Measurements from ENCODE around the gene HNF4A. TPM values are rescaled to one million over a fixed set of nuclear protein-coding genes. Genes with fewer than 3 reads are reported as not detected.

The HNF4A gene
- total and polyA plus RNA-seq, 2 of the 13 experiments (the other 11 are each of a cell fraction or from before 2014, with no cell fraction given), result 80.9 to 169 TPM

- TF ChIP-seq ZFP36 (IDR thresholded peaks at IDR 0.05; ENCODE audit: borderline replicate concordance, low read depth, low read length, partially characterized antibody), result peak; percentile 43
- TF ChIP-seq ZSCAN25 (CRISPR knock-in tag; IDR thresholded peaks at IDR 0.05), result peak; percentile 43; the same call in 1 of the 2 replicates
- no peak for TF ChIP-seq SOX6 (IDR thresholded peaks at IDR 0.05)
- 0 out of 2 replicates have a peak, but pooled peaks have one; percentile 18 for TF ChIP-seq SOX6 (CRISPR knock-in tag; IDR thresholded peaks at IDR 0.05)
- TF ChIP-seq HIVEP1 (CRISPR knock-in tag; IDR thresholded peaks at IDR 0.05), result peak; percentile 66; the same call in 1 of the 2 replicates
- TF ChIP-seq ZNF232 (CRISPR knock-in tag; IDR thresholded peaks at IDR 0.05; ENCODE audit: borderline replicate concordance), result no peak
- no peak for TF ChIP-seq ZNF510 (CRISPR knock-in tag; IDR thresholded peaks at IDR 0.05; ENCODE audit: low read depth)
- TF ChIP-seq ZNF780A (CRISPR knock-in tag; IDR thresholded peaks at IDR 0.05), result 0 out of 2 replicates have a peak, but pooled peaks have one; percentile 60
- TF ChIP-seq POLR2G (IDR thresholded peaks at IDR 0.05; ENCODE audit: low read depth, low read length), result 0 out of 2 replicates have a peak, but pooled peaks have one; percentile 18
- TF ChIP-seq, protein P1, sequence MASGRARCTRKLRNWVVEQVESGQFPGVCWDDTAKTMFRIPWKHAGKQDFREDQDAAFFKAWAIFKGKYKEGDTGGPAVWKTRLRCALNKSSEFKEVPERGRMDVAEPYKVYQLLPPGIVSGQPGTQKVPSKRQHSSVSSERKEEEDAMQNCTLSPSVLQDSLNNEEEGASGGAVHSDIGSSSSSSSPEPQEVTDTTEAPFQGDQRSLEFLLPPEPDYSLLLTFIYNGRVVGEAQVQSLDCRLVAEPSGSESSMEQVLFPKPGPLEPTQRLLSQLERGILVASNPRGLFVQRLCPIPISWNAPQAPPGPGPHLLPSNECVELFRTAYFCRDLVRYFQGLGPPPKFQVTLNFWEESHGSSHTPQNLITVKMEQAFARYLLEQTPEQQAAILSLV (CRISPR knock-in tag; IDR thresholded peaks at IDR 0.05; ENCODE audit: borderline replicate concordance), result 0 out of 2 replicates have a peak, but pooled peaks have one; percentile 65
- 0 out of 2 replicates have a peak, but pooled peaks have one; percentile 12 for TF ChIP-seq HDAC2 (CRISPR knock-in tag; IDR thresholded peaks at IDR 0.05)
- TF ChIP-seq SSRP1 (CRISPR knock-in tag; IDR thresholded peaks at IDR 0.05), result peak; percentile 22; the same call in 1 of the 2 replicates
- TF ChIP-seq ATF7 (IDR thresholded peaks at IDR 0.05), result no peak
- 0 out of 2 replicates have a peak, but pooled peaks have one; percentile 13 for TF ChIP-seq ATF7 (CRISPR knock-in tag; IDR thresholded peaks at IDR 0.05)
- TF ChIP-seq SKIL (CRISPR knock-in tag; IDR thresholded peaks at IDR 0.05; ENCODE audit: borderline replicate concordance), result no peak
- TF ChIP-seq MED8 (CRISPR knock-in tag; IDR thresholded peaks at IDR 0.05; ENCODE audit: insufficient replicate concordance), result peak; percentile 21
- peak; percentile 36 for TF ChIP-seq U2AF1 (optimal IDR thresholded peaks at IDR 0.05; ENCODE audit: low read depth, low read length)
- TF ChIP-seq ZFP41 (CRISPR knock-in tag; IDR thresholded peaks at IDR 0.05; ENCODE audit: borderline replicate concordance), result 0 out of 2 replicates have a peak, but pooled peaks have one; percentile 35
- no peak for TF ChIP-seq PTBP1 (IDR thresholded peaks at IDR 0.05; ENCODE audit: low read depth, low read length, poor library complexity, severe bottlenecking)
- TF ChIP-seq ZNF619 (CRISPR knock-in tag; IDR thresholded peaks at IDR 0.05), result 0 out of 2 replicates have a peak, but pooled peaks have one; percentile 1
- TF ChIP-seq NONO (IDR thresholded peaks at IDR 0.05), result no peak
- TF ChIP-seq NONO (CRISPR knock-in tag; conservative IDR thresholded peaks at IDR 0.05), result 0 out of 2 replicates have a peak, but pooled peaks have one; percentile 19
- peak; percentile 44; the same call in 1 of the 2 replicates for TF ChIP-seq PITX1 (CRISPR knock-in tag; IDR thresholded peaks at IDR 0.05)
Observed at GRCh38 chr20:44413575-44414345, 58.3 kb downstream of the HNF4A start (continued).
